HEK293T (cell line): Measurements from ENCODE around the gene LETM1.

Source experiments
- ARNT ChIP-seq: fragments of 450-650 bp; IDR thresholded peaks from 2 replicates; pipeline ENCODE4 v1.6.1; 2017; ENCODE audit warnings: mild to moderate bottlenecking
- BHLHE40 ChIP-seq: fragments of 450-650 bp; IDR thresholded peaks from 2 replicates; pipeline ENCODE4 v1.6.1; 2016; ENCODE audit warnings: mild to moderate bottlenecking, moderate library complexity, borderline replicate concordance
- CTBP1 ChIP-seq: fragments of 450-650 bp; IDR thresholded peaks from 2 replicates; pipeline ENCODE4 v1.6.1; 2016; ENCODE audit warnings: borderline replicate concordance
- ELF4 ChIP-seq: fragments of 450-650 bp; IDR thresholded peaks from 2 replicates; pipeline ENCODE4 v1.6.1; 2017; ENCODE audit warnings: antibody characterized with exemption
- FOXA1 ChIP-seq: fragments of 450-650 bp; IDR thresholded peaks from 2 replicates; pipeline ENCODE4 v1.6.1; 2016; ENCODE audit warnings: mild to moderate bottlenecking
- FOXK2 ChIP-seq: fragments of 450-650 bp; IDR thresholded peaks from 2 replicates; pipeline ENCODE4 v1.6.1; 2016; ENCODE audit warnings: mild to moderate bottlenecking
- FOXM1 ChIP-seq: fragments of 450-650 bp; IDR thresholded peaks from 2 replicates; pipeline ENCODE4 v1.6.1; 2017; ENCODE audit warnings: mild to moderate bottlenecking, borderline replicate concordance
- L3MBTL2 ChIP-seq: fragments of 450-650 bp; conservative IDR thresholded peaks from 2 replicates; pipeline ENCODE4 v1.6.1; 2016; ENCODE audit warnings: mild to moderate bottlenecking
- NFRKB ChIP-seq: fragments of 450-650 bp; IDR thresholded peaks from 2 replicates; pipeline ENCODE4 v1.6.1; 2016; ENCODE audit warnings: mild to moderate bottlenecking, moderate library complexity
- SP1 ChIP-seq: fragments of 450-650 bp; IDR thresholded peaks from 2 replicates; pipeline ENCODE4 v1.6.1; 2017
- SUZ12 ChIP-seq: fragments of 450-650 bp; IDR thresholded peaks from 2 replicates; pipeline ENCODE4 v1.6.1; 2016; ENCODE audit warnings: mild to moderate bottlenecking
- TARDBP ChIP-seq: fragments of 450-650 bp; IDR thresholded peaks from 2 replicates; pipeline ENCODE4 v1.6.1; 2016
- ZNF384 ChIP-seq: fragments of 450-650 bp; IDR thresholded peaks from 2 replicates; pipeline ENCODE4 v1.6.1; 2016

- TF ChIP-seq CTBP1, result no peak
- no peak for TF ChIP-seq SUZ12
- TF ChIP-seq ELF4, result no peak
- TF ChIP-seq L3MBTL2, result no peak
- TF ChIP-seq FOXM1, result no peak
- TF ChIP-seq NFRKB, result no peak
- no peak for TF ChIP-seq BHLHE40
- TF ChIP-seq SP1, result no peak
- no peak for TF ChIP-seq ZNF384
- no peak for TF ChIP-seq FOXK2
- TF ChIP-seq FOXA1, result no peak
- no peak for TF ChIP-seq TARDBP
- TF ChIP-seq ARNT, result no peak
These were observed 23.3 kb downstream of the LETM1 start for GRCh38 chr4:1832690-1833089.
